ENCODE data around the gene C4orf50.

The C4orf50 gene

DNA sequence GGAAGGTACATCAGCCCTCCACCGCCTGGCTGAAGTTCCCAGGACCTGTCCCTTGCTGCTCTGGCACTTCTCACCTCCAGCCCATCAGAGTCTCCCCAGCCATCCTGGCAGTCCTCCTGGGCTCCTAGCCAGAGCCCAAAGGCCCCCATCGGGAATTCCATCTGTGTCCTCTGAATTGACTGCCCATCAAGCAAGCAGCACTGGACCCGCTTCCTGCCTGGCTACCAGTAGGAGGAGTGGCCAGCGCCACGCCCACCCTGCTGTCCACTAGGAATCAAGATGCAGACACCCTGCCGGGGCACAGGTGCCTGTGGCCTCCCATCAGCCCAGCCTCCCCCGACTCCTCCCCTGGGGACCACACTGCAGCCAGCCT is 47.2 kb downstream of the C4orf50 start:
- no peaks in the 10 kb centered on the region for H3K9me3 ChIP-seq (ENCODE audit: control insufficient read depth, insufficient read depth, low read length)
- H3K4me1 ChIP-seq (ENCODE audit: control insufficient read depth, insufficient read depth, low read length), result no peaks in the 10 kb centered on the region
- no peak overlapping the region for H3K4me3 ChIP-seq (ENCODE audit: low read depth, low read length)
- no peaks in the 10 kb centered on the region for H3K27me3 ChIP-seq (ENCODE audit: control insufficient read depth, insufficient read depth, low read length)
- no peaks in the 10 kb centered on the region for H3K36me3 ChIP-seq (ENCODE audit: control insufficient read depth, insufficient read depth, low read length)
- H3K9ac ChIP-seq (ENCODE audit: low read depth, low read length), result no peak overlapping the region

DNA sequence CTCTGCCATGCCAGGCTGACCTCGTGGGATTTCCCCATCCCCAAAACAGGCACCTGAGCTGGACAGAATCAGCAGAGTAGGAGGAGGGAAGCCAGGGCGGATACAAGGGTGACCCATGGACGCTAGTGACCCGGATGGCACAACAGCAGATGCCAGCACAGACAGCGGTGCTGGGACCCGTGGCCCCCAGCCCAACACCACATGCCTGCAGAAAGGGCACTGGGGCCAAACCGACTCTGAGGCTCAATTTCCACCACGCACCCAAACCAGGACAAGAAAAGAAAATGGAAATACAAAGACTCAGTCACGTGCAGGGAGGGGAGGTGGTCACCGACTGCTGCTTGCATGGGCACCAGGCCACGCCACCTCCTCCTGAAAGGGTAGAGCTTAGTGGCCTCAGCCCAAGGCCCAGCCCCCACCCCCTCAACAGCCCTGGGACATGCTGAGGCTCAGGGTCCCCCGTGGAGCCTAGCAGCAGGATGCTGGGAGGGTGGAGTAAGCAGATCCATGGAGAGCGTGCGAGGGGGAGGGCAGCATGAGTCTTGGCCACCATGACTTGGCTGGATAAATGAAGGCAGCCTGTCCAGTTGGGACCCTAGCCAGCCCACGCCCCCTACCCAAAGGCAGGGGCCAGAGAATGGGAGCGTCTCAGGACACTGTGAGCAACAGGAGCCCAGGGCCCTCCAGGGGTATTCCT is 47.7 kb downstream of the C4orf50 start:
- no peak overlapping the region for H3K4me3 ChIP-seq (ENCODE audit: low read depth, low read length)
- H3K9me3 ChIP-seq (ENCODE audit: control insufficient read depth, insufficient read depth, low read length), result no peaks in the 10 kb centered on the region
- no peaks in the 10 kb centered on the region for H3K27me3 ChIP-seq (ENCODE audit: control insufficient read depth, insufficient read depth, low read length)
- H3K4me1 ChIP-seq (ENCODE audit: control insufficient read depth, insufficient read depth, low read length), result no peaks in the 10 kb centered on the region
- H3K9ac ChIP-seq (ENCODE audit: low read depth, low read length), result no peak overlapping the region
- no peaks in the 10 kb centered on the region for H3K36me3 ChIP-seq (ENCODE audit: control insufficient read depth, insufficient read depth, low read length)

DNA sequence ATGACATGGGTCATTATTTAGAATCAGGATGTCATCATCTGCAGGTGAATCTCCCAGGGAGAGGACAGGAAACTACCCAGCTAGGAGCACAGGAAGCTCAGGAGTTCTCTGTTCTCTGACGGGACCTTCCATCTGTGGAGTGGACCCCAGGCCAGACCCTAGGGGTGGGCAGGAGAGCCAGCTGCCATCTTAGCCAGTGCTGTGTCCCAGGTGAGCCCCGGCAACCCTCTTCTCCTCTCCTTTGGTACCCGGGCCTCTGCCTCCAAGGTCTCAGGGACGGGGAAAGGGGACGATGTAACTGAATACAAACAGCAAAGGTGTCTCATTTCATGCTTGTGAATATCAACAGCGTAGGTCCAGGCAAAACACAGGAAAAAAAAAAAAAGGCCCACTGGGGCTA is 48.5 kb downstream of the C4orf50 start:
- Histone ChIP-seq H3K36me3 (ENCODE audit: control insufficient read depth, insufficient read depth, low read length) (no peaks in the 10 kb centered on the region), H3K9me3 (ENCODE audit: control insufficient read depth, insufficient read depth, low read length) (no peaks in the 10 kb centered on the region), H3K4me3 (ENCODE audit: low read depth, low read length) (no peak overlapping the region), H3K4me1 (ENCODE audit: control insufficient read depth, insufficient read depth, low read length) (no peaks in the 10 kb centered on the region), H3K9ac (ENCODE audit: low read depth, low read length) (no peak overlapping the region), H3K27me3 (ENCODE audit: control insufficient read depth, insufficient read depth, low read length) (no peaks in the 10 kb centered on the region)

DNA sequence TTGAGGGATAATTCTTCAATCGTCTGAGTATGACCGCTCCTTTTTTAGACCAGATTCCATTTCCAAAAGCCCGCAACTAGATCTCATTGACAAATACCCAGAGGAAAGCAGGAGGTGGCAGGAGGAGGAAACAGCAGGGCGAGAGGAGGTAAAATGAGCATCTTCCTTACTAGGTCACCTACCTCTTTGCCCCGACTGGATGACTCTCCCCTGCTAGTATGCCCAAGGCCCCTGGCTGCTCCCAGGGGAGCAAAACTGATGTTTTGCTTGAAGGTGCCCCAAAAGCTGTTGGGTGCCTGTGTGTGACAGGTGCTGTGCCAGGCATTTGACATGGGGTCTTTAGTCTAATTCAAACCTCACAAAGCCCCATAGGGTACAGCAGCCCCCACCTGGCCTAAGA is 48.9 kb downstream of the C4orf50 start:
- no peaks in the 10 kb centered on the region for H3K36me3 ChIP-seq (ENCODE audit: control insufficient read depth, insufficient read depth, low read length)
- no peaks in the 10 kb centered on the region for H3K27me3 ChIP-seq (ENCODE audit: control insufficient read depth, insufficient read depth, low read length)
- no peaks in the 10 kb centered on the region for H3K9me3 ChIP-seq (ENCODE audit: control insufficient read depth, insufficient read depth, low read length)
- H3K4me1 ChIP-seq (ENCODE audit: control insufficient read depth, insufficient read depth, low read length), result no peaks in the 10 kb centered on the region
- H3K9ac ChIP-seq (ENCODE audit: low read depth, low read length), result no peak overlapping the region
- no peak overlapping the region for H3K4me3 ChIP-seq (ENCODE audit: low read depth, low read length)

DNA sequence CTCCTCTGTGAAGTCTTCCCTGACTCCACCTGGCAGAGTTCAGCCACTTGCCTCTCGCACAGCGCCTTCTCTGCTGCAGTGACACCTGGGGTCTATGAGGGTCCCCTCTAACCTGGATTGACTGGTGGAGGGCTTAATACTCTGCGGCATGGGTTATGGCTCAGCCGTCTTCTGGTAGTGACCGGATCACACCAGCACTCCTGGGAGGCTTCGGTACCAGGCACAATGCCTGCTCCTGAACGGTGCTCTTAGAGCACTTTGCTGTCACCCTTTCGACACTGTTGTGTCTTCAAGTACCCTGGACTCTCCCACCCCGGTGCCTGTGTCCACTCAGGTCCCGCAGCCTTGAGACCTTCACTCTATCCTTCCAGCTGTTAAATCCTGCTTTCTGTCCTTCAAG is 50.0 kb downstream of the C4orf50 start:
- Histone ChIP-seq H3K4me1 (ENCODE audit: control insufficient read depth, insufficient read depth, low read length) (no peaks in the 10 kb centered on the region), H3K27me3 (ENCODE audit: control insufficient read depth, insufficient read depth, low read length) (no peaks in the 10 kb centered on the region), H3K9ac (ENCODE audit: low read depth, low read length) (no peak overlapping the region), H3K9me3 (ENCODE audit: control insufficient read depth, insufficient read depth, low read length) (no peaks in the 10 kb centered on the region), H3K4me3 (ENCODE audit: low read depth, low read length) (no peak overlapping the region), H3K36me3 (ENCODE audit: control insufficient read depth, insufficient read depth, low read length) (no peaks in the 10 kb centered on the region)

DNA sequence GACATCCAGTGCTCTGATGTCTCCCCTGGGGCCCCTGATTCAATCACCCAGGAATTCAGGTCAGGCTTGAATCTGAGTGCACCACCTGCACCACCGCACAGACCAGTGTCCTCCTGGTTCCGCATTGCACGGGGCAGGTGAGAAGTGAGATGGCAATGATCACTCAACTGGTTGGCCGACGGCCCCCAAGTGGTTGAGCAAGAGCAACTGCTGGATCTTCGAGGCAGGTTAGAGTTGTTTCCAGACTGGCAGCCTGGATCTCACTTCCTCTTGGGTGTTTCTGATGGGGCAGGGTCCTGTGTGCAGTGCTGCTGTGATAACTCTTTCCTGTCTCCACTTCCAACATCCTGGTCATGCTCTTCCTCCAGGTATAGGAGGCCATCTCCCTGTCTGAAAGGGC is 50.4 kb downstream of the C4orf50 start:
- no peak overlapping the region for H3K9ac ChIP-seq (ENCODE audit: low read depth, low read length)
- no peaks in the 10 kb centered on the region for H3K36me3 ChIP-seq (ENCODE audit: control insufficient read depth, insufficient read depth, low read length)
- no peak overlapping the region for H3K4me3 ChIP-seq (ENCODE audit: low read depth, low read length)
- no peaks in the 10 kb centered on the region for H3K9me3 ChIP-seq (ENCODE audit: control insufficient read depth, insufficient read depth, low read length)
- H3K27me3 ChIP-seq (ENCODE audit: control insufficient read depth, insufficient read depth, low read length), result no peaks in the 10 kb centered on the region
- no peaks in the 10 kb centered on the region for H3K4me1 ChIP-seq (ENCODE audit: control insufficient read depth, insufficient read depth, low read length)

DNA sequence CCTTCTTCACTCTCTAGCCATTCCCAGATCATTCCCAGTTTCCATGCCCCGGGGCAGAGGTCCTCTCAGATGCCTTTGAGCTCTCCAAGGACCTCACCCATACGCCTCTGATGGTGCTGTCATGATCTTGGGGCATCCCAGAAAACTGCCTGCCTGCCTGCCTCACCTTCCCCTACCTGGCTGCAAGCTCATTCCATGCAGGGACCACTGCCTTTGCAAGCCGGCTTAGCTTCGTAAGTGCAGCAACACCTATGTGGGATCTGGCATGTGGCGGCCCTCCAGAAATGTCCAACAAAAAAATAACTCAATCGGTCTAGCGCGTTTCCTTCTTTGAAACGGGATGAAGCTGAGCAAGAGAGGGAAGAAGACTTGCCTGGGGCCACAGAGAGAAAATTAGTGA is 53.0 kb downstream of the C4orf50 start:
- Histone ChIP-seq H3K9ac (ENCODE audit: low read depth, low read length) (no peak overlapping the region), H3K27me3 (ENCODE audit: control insufficient read depth, insufficient read depth, low read length) (peaks cover 2% of the 10 kb centered on the region), H3K4me3 (ENCODE audit: low read depth, low read length) (no peak overlapping the region), H3K4me1 (ENCODE audit: control insufficient read depth, insufficient read depth, low read length) (no peaks in the 10 kb centered on the region), H3K9me3 (ENCODE audit: control insufficient read depth, insufficient read depth, low read length) (no peaks in the 10 kb centered on the region), H3K36me3 (ENCODE audit: control insufficient read depth, insufficient read depth, low read length) (no peaks in the 10 kb centered on the region)

DNA sequence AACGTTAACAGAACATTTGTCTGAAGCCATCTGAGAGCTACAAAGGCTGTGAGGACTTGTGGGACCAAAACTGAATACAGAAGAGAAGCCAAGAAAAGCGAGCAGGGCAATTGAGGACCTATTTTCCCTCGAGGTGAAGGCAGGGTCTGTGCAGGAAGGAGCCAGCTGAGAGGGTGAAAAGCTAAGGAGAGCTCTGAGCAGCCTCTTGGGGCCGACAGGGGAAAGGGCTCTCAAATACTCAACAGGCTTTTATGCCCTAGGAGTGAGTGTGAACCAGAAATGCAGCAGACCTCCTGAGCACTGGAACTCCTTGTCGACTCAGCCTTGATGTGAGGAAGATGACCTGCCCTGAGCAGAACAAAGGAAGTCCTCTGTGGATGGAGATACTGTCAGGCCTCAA is 54.2 kb downstream of the C4orf50 start:
- H3K27me3 ChIP-seq (ENCODE audit: control insufficient read depth, insufficient read depth, low read length), result peaks cover 2% of the 10 kb centered on the region
- H3K9ac ChIP-seq (ENCODE audit: low read depth, low read length), result no peak overlapping the region
- no peaks in the 10 kb centered on the region for H3K36me3 ChIP-seq (ENCODE audit: control insufficient read depth, insufficient read depth, low read length)
- H3K4me1 ChIP-seq (ENCODE audit: control insufficient read depth, insufficient read depth, low read length), result no peaks in the 10 kb centered on the region
- no peak overlapping the region for H3K4me3 ChIP-seq (ENCODE audit: low read depth, low read length)
- no peaks in the 10 kb centered on the region for H3K9me3 ChIP-seq (ENCODE audit: control insufficient read depth, insufficient read depth, low read length)

DNA sequence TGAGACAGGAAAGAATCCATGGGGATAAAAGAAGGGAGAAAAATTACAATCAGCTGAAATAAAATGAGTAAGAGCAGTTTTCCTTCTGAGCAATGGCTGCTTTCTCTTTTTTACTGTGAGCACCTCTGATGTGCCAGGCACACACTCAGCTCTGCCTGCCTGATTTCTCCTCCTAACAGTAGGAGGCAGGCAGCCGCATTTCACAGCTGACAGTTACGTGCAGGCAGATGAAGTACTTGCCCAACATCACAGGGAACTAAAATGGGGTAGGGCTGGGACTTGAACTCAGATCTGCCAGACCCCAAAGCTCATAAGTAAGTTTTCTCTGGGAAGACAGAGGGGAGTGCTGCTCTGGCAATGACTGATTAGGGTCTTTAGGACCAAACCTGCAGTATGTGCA is 54.6 kb downstream of the C4orf50 start:
- Histone ChIP-seq H3K9me3 (ENCODE audit: control insufficient read depth, insufficient read depth, low read length) (no peaks in the 10 kb centered on the region), H3K4me1 (ENCODE audit: control insufficient read depth, insufficient read depth, low read length) (no peaks in the 10 kb centered on the region), H3K27me3 (ENCODE audit: control insufficient read depth, insufficient read depth, low read length) (peaks cover 2% of the 10 kb centered on the region), H3K4me3 (ENCODE audit: low read depth, low read length) (no peak overlapping the region), H3K9ac (ENCODE audit: low read depth, low read length) (no peak overlapping the region), H3K36me3 (ENCODE audit: control insufficient read depth, insufficient read depth, low read length) (no peaks in the 10 kb centered on the region)

DNA sequence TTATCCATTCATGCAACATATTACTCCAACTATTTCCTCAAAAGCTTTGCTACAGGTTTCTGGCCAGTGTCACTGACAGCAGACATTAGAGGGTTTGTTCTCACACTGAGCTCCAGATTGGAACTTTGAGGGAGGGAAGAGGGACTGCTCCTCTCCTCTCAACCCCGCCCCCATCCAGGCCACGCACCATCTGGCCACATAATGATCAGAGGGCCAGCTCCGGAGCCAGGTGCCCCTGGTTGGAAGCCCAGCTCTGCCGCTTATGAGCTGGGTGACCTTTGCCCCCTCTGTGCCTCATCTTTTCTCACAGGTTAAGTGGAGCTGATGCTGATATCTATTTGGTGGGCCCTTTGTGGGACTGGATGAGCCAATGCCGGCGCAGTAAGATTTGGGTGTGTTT is 55.8 kb downstream of the C4orf50 start:
- H3K27me3 ChIP-seq (ENCODE audit: control insufficient read depth, insufficient read depth, low read length), result peaks cover 2% of the 10 kb centered on the region
- H3K4me3 ChIP-seq (ENCODE audit: low read depth, low read length), result no peak overlapping the region
- no peak overlapping the region for H3K9ac ChIP-seq (ENCODE audit: low read depth, low read length)
- H3K9me3 ChIP-seq (ENCODE audit: control insufficient read depth, insufficient read depth, low read length), result no peaks in the 10 kb centered on the region
- no peaks in the 10 kb centered on the region for H3K36me3 ChIP-seq (ENCODE audit: control insufficient read depth, insufficient read depth, low read length)
- no peaks in the 10 kb centered on the region for H3K4me1 ChIP-seq (ENCODE audit: control insufficient read depth, insufficient read depth, low read length)

DNA sequence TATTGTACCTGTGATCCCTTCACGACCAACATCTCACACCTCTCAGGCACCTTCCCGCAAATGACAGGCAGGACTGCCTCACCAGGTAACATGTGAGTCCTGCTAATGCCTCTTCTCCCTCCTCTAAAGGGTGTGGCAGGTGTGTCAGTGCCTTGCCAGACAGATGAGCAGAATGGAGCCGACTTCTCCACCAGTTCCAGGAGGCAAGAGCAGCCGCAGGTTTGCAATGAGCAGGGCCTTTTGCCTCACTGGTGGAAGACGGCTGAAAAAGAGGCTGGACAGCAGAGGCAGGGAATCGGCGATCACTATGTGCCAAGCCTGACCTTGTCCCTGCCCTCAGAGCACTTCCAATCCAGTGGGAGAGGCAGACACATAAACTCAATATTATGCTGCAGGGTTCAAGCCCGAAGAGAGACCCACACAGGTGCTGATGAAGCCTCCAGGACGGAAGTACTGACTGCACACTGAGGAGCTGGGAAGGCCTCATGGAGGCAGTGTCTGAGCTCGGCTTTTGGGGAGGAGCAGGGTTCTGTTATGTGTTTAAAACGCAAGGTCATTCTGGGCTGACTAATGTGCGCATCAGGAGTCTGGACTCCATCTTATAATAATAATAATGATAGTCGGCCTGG is 57.9 kb downstream of the C4orf50 start:
- Histone ChIP-seq H3K27me3 (ENCODE audit: control insufficient read depth, insufficient read depth, low read length) (peaks cover 2% of the 10 kb centered on the region), H3K36me3 (ENCODE audit: control insufficient read depth, insufficient read depth, low read length) (no peaks in the 10 kb centered on the region), H3K4me3 (ENCODE audit: low read depth, low read length) (no peak overlapping the region), H3K9me3 (ENCODE audit: control insufficient read depth, insufficient read depth, low read length) (no peaks in the 10 kb centered on the region), H3K9ac (ENCODE audit: low read depth, low read length) (no peak overlapping the region), H3K4me1 (ENCODE audit: control insufficient read depth, insufficient read depth, low read length) (peaks cover 8% of the 10 kb centered on the region)

DNA sequence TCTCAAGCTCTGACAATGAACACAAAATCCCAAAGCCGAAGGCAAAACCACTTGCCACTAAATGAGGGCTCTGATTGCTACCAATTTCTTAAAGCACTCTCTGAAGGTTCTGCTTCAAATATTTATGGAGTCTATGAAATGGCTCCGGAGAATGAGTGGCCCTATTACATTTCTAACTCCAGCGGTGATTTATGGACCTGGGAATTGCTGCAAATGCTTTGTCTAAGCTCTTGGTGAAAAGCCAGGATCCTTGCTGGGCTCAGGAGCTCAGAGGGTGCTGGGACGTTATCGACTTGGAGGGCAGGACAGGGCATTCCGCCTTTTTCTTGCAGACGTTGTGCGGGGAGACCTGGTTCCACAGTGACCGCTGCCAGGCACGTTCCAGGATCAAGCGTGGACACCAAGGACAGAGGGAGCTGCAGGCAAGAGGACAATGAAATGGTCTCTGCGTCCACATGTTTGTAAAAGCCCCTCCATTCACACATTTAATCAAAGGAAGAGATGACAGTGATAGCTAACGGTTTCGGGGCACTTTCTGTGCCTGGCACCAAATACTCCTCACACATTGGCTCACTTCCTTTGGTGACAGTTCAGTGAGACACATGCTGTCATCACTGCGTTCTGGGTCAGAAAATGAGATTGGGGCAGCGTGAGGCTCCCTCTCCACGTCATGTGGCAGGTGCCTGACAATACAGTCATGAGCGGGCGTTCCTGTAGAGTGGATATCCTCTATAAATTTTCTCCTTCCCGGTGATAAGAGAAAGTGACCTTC is 58.8 kb downstream of the C4orf50 start:
- Histone ChIP-seq H3K27me3 (ENCODE audit: control insufficient read depth, insufficient read depth, low read length) (peaks cover 2% of the 10 kb centered on the region), H3K4me3 (ENCODE audit: low read depth, low read length) (no peak overlapping the region), H3K9ac (ENCODE audit: low read depth, low read length) (no peak overlapping the region), H3K9me3 (ENCODE audit: control insufficient read depth, insufficient read depth, low read length) (no peaks in the 10 kb centered on the region), H3K36me3 (ENCODE audit: control insufficient read depth, insufficient read depth, low read length) (no peaks in the 10 kb centered on the region), H3K4me1 (ENCODE audit: control insufficient read depth, insufficient read depth, low read length) (peaks cover 8% of the 10 kb centered on the region)
